ENCODE measurements around the gene KCNH8.

KCNH8 gene

GRCh38 chr3:19455546-19455945 lies 307.2 kb downstream of the KCNH8 start:
- TF ChIP-seq EZH2phosphoT487 (IDR thresholded peaks at IDR 0.05; ENCODE audit: borderline replicate concordance, low read length) (no peak), CTCF (IDR thresholded peaks at IDR 0.05; ENCODE audit: low read depth, low read length, poor library complexity, severe bottlenecking) (no peak)
- Histone ChIP-seq H3K9me3 (ENCODE audit: control insufficient read depth, insufficient read depth, low read length) (no peaks in the 10 kb centered on the region), H3K4me2 (ENCODE audit: low read length) (no peak overlapping the region), H3K79me2 (ENCODE audit: control insufficient read depth, low read length) (no peaks in the 10 kb centered on the region), H3K36me3 (ENCODE audit: control insufficient read depth, low read length) (no peaks in the 10 kb centered on the region), H3K27me3 (ENCODE audit: control insufficient read depth, low read length) (no peaks in the 10 kb centered on the region), H3K9me2 (replicated peaks; ENCODE audit: control insufficient read depth, low read length) (no peaks in the 10 kb centered on the region), H3K27ac (ENCODE audit: low read depth, low read length) (no peak overlapping the region), H3K4me3 (ENCODE audit: low read length) (no peak overlapping the region), H3F3A (ENCODE audit: control insufficient read depth, insufficient read depth) (no peaks in the 10 kb centered on the region), H4K20me1 (ENCODE audit: control insufficient read depth, insufficient read depth, low read depth, low read length) (no peaks in the 10 kb centered on the region), H3K4me1 (ENCODE audit: control insufficient read depth, low read length) (no peaks in the 10 kb centered on the region)

GRCh38 chr3:19456738-19457137 lies 308.4 kb downstream of the KCNH8 start:
- Histone ChIP-seq H3K4me2 (ENCODE audit: low read length) (no peak overlapping the region), H3K4me1 (ENCODE audit: control insufficient read depth, low read length) (no peaks in the 10 kb centered on the region), H3K27me3 (ENCODE audit: control insufficient read depth, low read length) (no peaks in the 10 kb centered on the region), H3F3A (ENCODE audit: control insufficient read depth, insufficient read depth) (no peaks in the 10 kb centered on the region), H3K4me3 (ENCODE audit: low read length) (no peak overlapping the region), H3K27ac (ENCODE audit: low read depth, low read length) (no peak overlapping the region), H4K20me1 (ENCODE audit: control insufficient read depth, insufficient read depth, low read depth, low read length) (no peaks in the 10 kb centered on the region), H3K36me3 (ENCODE audit: control insufficient read depth, low read length) (no peaks in the 10 kb centered on the region), H3K9me3 (ENCODE audit: control insufficient read depth, insufficient read depth, low read length) (no peaks in the 10 kb centered on the region), H3K9me2 (replicated peaks; ENCODE audit: control insufficient read depth, low read length) (no peaks in the 10 kb centered on the region), H3K79me2 (ENCODE audit: control insufficient read depth, low read length) (no peaks in the 10 kb centered on the region)
- TF ChIP-seq CTCF (IDR thresholded peaks at IDR 0.05; ENCODE audit: low read depth, low read length, poor library complexity, severe bottlenecking) (no peak), EZH2phosphoT487 (IDR thresholded peaks at IDR 0.05; ENCODE audit: borderline replicate concordance, low read length) (no peak)

- no peak for TF ChIP-seq EZH2phosphoT487 (IDR thresholded peaks at IDR 0.05; ENCODE audit: borderline replicate concordance, low read length)
- TF ChIP-seq CTCF (IDR thresholded peaks at IDR 0.05; ENCODE audit: low read depth, low read length, poor library complexity, severe bottlenecking) = no peak
These were observed 309.1 kb downstream of the KCNH8 start for GRCh38 chr3:19457449-19457848.

GRCh38 chr3:19467761-19468160 lies 319.5 kb downstream of the KCNH8 start:
- Histone ChIP-seq H4K20me1 (ENCODE audit: control insufficient read depth, insufficient read depth, low read depth, low read length) (no peaks in the 10 kb centered on the region), H3F3A (ENCODE audit: control insufficient read depth, insufficient read depth) (no peaks in the 10 kb centered on the region), H3K9me3 (ENCODE audit: control insufficient read depth, insufficient read depth, low read length) (peaks cover 3% of the 10 kb centered on the region; the same call in 1 of the 2 replicates), H3K27ac (ENCODE audit: low read depth, low read length) (no peak overlapping the region), H3K4me3 (ENCODE audit: low read length) (no peak overlapping the region), H3K79me2 (ENCODE audit: control insufficient read depth, low read length) (no peaks in the 10 kb centered on the region), H3K36me3 (ENCODE audit: control insufficient read depth, low read length) (no peaks in the 10 kb centered on the region), H3K4me2 (ENCODE audit: low read length) (no peak overlapping the region), H3K9me2 (replicated peaks; ENCODE audit: control insufficient read depth, low read length) (no peaks in the 10 kb centered on the region), H3K4me1 (ENCODE audit: control insufficient read depth, low read length) (peaks cover 10% of the 10 kb centered on the region), H3K27me3 (ENCODE audit: control insufficient read depth, low read length) (no peaks in the 10 kb centered on the region)
- no peak for TF ChIP-seq CTCF (IDR thresholded peaks at IDR 0.05; ENCODE audit: low read depth, low read length, poor library complexity, severe bottlenecking)
- TF ChIP-seq EZH2phosphoT487 (IDR thresholded peaks at IDR 0.05; ENCODE audit: borderline replicate concordance, low read length) = no peak

More at GRCh38 chr3:19457449-19457848, 309.1 kb downstream of the KCNH8 start:
- H3K9me3 ChIP-seq (ENCODE audit: control insufficient read depth, insufficient read depth, low read length) = no peaks in the 10 kb centered on the region
- H3K27me3 ChIP-seq (ENCODE audit: control insufficient read depth, low read length) = no peaks in the 10 kb centered on the region
- H3K36me3 ChIP-seq (ENCODE audit: control insufficient read depth, low read length) = no peaks in the 10 kb centered on the region
- H3K9me2 ChIP-seq (replicated peaks; ENCODE audit: control insufficient read depth, low read length) = no peaks in the 10 kb centered on the region
- H3F3A ChIP-seq (ENCODE audit: control insufficient read depth, insufficient read depth) = no peaks in the 10 kb centered on the region
- H3K27ac ChIP-seq (ENCODE audit: low read depth, low read length) = no peak overlapping the region
- H4K20me1 ChIP-seq (ENCODE audit: control insufficient read depth, insufficient read depth, low read depth, low read length) = no peaks in the 10 kb centered on the region
- no peaks in the 10 kb centered on the region for H3K79me2 ChIP-seq (ENCODE audit: control insufficient read depth, low read length)
- H3K4me1 ChIP-seq (ENCODE audit: control insufficient read depth, low read length) = no peaks in the 10 kb centered on the region
- H3K4me2 ChIP-seq (ENCODE audit: low read length) = no peak overlapping the region
- no peak overlapping the region for H3K4me3 ChIP-seq (ENCODE audit: low read length)

Measured in DOHH2 (cell line).